ENCODE data around the gene MRPL27.
A peak's percentile ranks its signal among the peaks of the same experiment; 100 is the strongest.

The MRPL27 gene

DNA sequence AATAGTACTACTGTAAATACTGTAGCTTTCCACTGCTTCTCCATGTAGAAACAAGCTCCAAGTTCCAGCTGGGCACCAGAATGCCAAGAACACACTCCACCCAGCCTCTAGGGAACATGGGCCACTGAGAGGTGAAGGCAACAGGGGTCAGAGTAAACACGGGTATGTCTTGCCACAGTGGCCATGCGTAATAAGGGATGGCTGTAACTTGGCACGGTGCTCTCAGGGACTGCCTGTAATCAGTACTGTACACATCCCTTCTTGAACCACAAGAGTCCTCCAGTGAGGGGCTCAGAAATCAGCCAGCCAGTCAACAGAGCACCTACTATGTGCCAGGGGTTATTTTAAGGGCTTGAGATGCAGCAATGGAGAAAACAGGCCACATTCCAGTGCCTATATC is 13.5 kb upstream of the MRPL27 start:
- no peak for DNase-seq (ENCODE audit: low read depth)

DNA sequence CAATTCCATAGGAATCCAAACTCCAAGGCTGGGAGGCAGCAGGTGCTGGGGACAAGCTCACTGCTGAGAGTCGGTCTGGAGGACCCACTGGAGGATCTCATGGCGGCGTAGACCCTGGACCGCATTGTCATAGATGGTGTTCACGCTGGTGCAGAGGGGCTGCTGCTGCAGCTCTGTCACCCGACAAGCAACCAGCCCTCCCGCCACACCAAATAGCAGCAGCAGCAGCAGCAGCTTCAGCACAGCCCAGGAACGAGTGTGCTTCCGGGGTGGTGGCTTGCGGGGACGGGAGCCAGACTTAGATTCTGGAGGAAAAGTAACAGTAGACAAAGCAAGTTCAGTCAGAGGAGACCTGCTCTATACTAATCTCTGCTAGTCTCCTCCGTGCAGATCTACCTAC is 9.9 kb upstream of the MRPL27 start:
- no peak for DNase-seq (ENCODE audit: low read depth)

DNA sequence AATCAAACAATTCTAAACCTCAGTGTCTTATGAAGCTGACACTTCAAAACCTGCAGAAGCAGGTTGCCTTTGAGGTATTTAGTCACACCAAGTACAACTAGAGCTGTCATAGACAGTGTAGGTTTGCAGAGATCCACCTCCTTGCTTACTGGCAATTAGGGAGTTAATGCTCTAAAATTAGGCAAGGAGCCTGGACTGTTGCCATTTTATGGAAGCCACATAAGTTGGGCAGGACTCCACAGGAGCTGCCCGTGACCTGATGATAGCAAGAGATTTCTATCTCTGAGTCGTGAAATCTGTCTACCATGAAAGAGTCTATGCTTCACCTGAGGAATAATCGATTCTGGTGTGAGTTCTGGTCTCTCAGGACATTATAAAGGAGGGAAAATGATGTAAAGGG is 8.9 kb upstream of the MRPL27 start:
- no peak for DNase-seq (ENCODE audit: low read depth)

DNA sequence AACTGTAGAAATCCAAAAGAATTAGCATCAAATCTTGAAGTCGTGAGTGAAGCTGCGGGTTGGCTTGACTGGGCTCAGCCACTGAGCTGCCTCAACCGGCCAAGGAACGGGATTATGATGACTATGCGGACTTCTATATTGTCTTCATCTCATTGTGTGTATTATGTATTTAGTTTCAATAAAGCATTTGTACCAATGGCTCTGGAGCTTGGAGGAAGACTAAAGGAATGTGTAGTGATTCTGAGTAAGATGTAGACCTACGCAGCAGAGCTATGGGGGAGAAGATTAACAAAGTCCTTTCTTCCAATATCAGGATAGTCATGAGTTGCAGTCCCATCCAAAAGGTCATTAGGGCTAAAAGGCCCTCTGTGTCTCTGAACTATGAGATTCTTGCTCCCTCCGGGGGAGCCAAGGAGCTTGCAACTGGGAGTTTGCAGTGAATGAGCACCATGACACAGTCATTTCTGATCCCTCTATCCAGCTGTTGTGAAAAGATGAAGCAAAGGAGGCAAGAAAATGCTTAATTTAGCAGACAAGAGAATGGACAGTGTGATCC is 8.4 kb upstream of the MRPL27 start:
- DNase-seq (ENCODE audit: low read depth): no peak

DNA sequence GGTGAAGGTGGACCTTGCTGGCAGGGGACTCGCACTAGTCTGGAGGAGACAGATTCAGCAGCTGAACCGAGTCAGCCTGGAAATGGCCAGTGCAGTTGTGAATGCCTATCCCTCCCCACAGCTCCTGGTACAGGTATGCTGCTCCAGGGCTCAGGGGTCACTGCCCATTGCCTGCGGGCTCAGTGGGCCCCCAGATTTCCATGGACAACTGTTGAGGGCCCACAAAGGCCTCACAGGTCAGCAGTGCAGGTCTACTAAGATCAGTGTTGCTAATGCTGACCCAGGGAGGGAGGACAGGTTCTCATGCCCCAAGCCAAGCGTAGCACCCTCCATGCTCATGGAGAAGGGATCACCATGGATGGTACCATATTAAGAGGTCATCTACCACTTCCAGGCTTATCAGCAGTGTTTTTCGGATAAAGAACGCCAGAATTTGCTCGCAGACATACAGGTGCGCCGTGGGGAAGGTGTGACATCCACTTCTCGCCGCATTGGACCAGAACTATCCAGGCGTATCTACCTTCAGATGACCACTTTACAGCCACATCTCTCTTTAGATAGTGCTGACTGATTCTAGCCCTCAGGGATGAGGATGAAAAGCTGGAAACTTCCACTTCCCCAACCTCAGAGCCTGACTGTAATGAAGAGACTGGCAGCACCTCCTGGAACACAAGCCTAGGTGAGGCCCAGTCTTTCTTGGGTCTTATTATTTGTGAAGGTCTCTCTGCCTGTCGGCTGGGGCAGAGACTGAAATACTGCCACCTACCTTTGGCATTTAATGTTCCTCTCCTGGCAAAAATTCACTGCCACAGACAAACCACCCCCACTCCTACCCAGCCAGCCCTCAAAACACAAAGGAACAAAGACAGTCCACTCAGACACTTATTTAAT is 7.6 kb upstream of the MRPL27 start:
- DNase-seq (ENCODE audit: low read depth): no peak

DNA sequence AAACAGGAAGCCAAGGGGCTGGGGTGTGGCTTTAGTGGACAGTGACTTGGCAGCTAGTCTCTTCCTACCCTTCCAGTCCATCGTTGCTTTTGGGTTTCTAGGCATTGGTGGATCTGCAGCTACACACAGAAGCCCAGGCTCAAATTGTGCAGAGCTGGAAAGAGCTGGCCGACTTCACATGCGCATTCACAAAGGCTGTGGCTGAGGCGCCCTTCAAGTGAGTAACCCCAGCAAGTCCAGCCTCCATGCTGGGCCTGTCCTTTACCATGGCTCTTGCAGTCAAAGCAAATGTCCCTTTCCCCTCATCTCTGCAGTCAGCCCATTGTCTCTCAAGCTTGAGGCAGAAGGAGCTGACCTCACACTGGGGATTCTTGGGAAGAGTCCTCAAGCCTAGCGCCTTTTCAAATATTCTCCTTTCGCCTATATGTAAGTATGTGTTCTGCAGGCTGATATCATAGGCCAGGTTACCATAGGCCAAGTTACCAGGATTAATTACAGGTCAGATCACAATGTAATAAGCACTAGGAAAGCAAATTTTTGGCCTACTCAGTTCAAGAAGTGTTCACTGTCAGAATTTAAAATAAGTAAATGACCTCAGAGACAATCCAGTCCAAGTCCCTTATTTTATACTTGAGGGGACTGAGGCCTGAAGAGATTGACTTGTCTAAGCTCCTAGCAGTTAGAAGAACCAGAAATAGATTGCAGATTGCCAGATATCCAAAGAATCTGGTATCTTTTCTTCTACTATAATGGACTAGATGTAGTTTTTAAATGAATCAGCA is 6.6 kb upstream of the MRPL27 start:
- DNase-seq (ENCODE audit: low read depth): no peak

DNA sequence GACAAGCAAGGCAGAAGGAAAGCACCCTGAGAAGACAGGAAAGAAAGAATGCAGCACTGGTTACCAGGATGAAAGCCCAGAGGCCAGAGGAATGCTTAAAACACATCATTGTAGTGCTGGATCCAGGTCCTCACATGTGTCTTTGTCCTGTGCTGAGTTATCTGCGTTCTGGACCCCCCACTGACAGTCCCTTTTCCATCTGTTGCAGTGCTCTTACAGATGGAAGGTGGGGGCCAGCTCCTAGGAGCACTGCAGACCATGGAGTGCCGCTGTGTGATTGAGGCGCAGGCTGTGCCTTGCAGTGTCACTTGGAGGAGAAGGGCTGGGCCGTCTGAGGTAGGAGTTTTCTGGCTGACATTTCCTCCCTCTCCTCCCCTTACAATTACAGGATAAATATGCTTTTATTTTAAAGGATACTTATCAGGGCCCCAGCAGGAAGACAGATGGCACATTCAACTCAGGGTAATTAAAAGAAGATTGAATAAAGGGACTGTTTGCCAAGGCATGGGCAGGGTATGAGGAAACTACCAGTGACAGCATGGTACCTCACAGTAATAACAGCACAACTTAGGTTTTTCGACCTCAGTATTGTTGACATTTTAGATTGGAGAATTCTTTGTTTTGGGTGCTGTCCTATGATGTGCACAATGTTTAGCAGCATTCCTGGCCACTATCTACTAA is 3.0 kb upstream of the MRPL27 start:
- no peak for DNase-seq (ENCODE audit: low read depth)

DNA sequence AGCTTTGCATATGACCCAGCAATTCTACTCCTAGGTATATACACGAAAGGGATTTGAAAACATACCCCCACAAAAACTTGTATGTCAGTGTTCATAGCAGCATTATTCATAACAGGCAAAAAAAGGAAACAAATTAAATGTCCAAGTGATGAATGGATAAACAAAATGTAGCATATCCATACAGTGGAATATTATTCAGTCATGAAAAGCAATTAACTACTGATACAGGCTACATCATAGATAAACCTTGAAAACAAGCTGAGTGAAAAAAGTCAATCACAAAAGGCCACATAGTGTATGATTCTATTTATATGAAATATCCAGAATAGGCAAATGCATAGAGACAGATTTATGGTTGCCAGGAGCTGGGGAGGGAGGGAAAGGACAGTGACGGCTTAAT is 721 bp upstream of the MRPL27 start:
- no peak for DNase-seq (ENCODE audit: low read depth)

DNA sequence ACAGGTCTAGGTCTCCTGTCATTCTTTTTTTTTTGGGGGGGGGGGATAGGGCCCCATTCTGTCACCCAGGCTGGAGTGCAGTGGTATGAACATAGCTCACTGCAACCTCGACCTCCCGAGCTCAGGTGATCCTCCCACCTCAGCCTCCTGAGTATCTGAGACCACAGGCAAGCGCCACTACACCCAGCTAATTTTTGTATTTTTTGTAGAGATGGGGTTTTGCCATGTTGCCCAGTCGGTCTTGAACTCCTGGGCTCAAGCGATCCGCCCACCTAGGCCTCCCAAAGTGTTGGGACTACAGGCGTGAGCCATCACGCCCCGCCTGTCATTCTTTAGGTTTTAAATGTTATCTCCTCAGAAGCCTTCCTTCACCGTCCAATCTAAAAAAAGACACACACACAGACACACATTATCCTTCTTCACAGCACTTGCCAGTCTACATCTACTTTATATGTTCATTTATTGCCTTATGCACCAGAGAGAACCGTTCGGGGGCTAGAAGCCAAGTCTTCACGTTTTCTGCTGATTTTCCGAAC is 694 bp downstream of the MRPL27 start:
- DNase-seq (ENCODE audit: low read depth): no peak

DNA sequence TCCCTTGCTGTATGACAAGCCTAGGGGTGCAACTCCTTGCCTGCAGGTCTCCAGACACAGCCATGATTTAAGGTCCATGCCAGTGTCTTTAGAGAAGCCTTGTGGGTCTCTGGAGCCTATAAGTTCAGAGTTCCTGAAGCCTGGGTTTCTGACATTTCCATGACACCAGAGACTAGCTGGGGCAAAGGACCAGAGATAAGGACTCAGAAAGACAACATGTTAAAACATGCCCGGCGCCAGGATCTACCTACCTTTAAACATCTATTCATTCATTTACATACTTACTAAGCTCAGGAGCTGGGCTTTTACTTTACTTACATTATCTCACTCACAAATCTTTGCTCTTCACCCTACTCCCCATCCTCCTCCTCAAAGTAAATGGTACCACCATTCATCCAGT is 1.5 kb downstream of the MRPL27 start:
- no peak for DNase-seq (ENCODE audit: low read depth)

DNA sequence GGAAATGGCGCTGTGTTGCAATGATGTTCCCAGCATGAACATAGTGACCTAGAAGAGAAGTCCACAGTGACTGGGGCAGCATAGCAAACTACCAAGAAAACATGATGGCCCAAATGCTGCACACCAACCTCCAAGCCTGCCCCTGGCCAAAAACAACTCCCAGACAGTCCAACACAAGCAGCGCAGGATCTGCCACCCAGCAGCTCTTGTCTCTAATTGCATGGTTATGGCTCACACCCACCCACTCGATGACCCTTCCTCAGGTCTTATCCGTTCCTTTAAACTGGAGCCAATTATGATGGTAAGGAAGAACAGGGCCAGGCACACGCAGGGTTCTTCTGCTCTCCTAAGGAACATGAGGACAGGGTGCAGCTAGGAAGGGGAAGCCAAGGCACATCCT is 2.9 kb downstream of the MRPL27 start:
- DNase-seq (ENCODE audit: low read depth): no peak

DNA sequence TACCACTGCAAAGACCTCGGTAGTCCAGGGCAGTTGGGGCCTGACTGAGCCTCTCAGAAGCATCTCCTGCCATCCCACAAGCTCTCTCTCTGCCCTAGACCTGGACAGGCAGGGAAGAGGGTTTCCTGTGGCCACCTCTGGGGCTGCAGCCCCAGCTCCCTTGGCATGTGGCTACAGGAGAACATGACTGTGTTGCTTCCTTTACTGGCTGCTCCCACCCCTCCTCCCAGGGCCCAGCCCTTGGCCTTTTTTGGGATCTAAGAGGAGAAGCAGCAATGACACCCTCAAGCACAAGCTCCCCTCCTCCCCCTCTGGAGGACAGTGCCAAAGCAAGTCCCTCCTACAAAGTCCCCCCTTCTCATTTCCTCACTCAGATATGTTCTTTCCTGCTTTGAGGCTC is 5.6 kb downstream of the MRPL27 start:
- DNase-seq (ENCODE audit: low read depth): no peak

DNA sequence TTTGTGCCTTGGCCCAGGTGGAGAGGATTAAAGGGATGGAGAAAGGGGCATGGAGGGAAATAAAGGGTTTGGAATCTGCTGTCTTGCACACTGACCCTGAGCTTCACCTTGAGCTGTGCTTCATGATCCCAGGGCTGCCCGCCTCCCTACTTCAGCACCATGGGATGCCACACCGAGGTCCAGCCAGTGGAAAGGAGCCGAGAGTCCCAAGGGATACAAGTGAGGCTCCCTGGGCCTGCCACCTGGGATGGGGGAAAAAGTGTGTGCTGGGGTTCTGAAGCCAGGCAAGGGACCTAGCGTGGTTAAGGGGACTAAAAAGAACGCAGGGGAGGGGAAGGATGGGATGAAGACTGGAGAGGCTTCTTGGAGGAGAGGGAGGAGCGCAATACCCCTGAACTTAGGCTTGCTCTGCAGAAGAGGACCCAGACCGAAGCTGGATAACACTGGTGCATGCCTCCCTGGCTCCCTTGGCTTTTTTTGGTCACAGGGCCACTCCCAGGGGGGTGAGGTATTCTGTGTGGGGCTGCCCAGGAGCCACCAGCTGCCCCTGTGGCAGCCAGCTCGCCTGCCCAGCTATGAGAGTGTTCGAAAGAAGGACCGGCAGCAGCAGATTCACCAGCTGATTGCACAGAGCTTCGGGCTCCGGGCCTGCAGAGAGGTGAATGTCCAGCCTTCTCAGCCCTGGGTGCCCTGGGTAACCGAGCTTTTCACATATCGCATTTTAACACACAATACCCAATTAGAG is 7.2 kb downstream of the MRPL27 start:
- no peak for DNase-seq (ENCODE audit: low read depth)

DNA sequence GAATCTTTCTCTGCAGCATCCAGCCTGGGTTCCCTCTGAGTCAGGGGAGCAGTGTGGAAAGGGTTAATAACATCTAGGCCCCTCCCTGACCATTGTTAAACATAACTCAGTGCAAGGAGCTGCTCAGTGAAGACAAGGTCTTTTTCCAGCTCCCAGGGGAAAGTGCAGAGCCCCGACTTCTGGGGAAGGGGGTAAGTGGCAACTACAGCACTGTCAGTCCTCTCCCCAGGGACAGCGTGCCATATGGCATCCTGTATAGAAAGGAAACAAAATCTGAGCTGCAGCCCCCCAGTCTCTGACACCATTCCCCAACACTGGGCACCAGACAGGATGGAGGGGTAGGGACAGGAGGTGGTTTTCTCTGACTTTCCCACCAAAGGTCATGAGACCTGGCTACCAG is 7.8 kb downstream of the MRPL27 start:
- no peak for DNase-seq (ENCODE audit: low read depth)

DNA sequence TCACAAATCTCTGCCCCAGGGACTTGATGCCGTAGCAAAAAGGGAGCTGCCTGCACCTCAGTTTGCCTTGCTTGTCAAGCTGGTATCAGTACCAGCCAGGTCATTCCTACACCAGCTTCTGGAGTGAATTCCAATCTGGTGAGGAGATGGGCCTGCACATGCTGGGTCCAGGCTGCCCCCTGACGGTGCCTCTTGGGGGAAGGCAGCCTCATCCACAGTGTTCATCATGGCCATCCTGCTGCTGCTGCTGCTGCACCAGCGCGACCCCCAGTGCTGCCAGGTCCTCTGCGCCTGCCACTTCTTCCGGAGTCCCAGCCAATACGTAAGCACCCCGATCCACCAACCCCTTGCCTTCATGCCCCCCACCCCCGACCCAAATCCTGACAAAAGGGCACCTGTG is 8.3 kb downstream of the MRPL27 start:
- peak; percentile 28 for DNase-seq (ENCODE audit: low read depth)

DNA sequence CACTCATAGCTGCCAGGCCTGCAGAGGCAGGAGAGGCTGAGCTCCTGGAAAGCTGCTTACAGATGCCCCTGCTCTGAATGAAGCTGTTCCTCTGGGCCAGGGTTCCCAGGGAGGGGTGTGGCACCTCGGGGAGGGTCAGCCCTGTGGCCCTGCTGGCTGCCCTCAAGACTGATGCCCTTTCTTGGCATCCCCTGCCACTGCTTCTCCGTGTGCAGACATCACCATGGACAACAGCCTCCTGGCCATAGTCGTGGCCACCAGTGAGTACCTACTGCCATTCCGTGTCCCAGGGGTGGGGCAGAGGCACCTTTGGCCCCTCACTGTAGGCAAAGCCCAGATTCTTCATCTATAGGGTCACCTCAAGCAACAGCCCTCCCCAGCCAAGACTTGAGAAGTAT is 8.9 kb downstream of the MRPL27 start:
- DNase-seq (ENCODE audit: low read depth): no peak

DNA sequence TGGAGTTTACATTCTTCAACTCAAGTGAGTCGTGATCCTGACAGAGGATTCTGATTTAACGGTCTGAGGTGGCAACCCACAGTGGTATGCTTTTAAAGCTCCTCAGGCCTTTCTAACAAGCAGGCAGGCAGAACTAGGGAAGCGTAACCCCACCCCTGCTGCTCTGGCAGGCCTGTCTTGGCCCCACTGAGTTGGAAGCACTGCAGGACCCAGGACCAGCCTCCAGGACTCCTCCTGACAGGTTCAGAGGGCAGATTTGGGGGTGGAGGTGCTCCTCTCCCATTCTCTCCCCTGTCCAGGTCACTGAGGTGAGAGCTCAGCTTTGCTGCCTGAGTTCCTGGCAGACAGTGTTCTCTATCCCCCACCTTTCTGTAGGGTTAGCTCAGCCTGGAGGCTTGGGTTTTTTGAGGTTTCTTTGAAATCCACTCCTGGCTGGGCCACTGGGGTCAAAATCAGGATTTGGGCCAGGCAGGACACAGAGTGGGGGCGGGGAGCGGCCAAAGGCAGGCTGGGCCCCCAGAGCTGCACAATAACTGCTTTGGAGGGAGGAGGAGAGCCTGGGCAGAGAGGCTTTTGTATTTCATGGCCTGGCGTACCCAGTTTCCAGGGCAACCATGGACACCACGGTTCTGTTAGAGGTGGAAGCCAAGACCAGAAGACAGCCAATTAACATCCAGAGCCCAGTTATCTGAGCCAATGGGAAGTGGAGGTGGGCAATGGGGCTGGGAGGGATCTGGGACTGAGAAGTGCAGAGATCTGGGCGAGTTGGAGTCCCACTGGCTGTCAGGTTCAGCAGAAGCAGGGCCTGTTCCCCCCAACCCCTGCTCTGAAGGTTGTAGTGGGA is 9.5 kb downstream of the MRPL27 start:
- DNase-seq (ENCODE audit: low read depth): peak; percentile 17

DNA sequence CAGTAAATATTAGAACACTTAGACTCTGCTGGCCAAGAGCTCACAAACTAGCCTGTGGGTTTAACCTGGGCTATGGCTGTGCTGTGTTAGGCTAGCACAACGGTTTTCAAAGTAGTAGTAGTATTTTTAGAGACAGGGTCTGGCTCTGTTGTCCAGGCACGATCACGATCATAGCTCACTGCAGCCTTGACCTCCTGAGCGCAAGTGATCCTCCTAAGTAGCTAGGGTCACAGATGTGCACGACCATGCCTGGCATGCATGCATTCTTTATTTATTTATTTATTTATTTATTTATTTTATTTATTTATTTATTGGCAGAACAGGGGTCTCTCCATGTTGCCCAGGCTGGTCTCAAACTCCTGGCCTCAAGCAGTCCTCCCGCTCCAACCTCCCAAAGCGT is 10.3 kb downstream of the MRPL27 start:
- DNase-seq (ENCODE audit: low read depth): no peak

DNA sequence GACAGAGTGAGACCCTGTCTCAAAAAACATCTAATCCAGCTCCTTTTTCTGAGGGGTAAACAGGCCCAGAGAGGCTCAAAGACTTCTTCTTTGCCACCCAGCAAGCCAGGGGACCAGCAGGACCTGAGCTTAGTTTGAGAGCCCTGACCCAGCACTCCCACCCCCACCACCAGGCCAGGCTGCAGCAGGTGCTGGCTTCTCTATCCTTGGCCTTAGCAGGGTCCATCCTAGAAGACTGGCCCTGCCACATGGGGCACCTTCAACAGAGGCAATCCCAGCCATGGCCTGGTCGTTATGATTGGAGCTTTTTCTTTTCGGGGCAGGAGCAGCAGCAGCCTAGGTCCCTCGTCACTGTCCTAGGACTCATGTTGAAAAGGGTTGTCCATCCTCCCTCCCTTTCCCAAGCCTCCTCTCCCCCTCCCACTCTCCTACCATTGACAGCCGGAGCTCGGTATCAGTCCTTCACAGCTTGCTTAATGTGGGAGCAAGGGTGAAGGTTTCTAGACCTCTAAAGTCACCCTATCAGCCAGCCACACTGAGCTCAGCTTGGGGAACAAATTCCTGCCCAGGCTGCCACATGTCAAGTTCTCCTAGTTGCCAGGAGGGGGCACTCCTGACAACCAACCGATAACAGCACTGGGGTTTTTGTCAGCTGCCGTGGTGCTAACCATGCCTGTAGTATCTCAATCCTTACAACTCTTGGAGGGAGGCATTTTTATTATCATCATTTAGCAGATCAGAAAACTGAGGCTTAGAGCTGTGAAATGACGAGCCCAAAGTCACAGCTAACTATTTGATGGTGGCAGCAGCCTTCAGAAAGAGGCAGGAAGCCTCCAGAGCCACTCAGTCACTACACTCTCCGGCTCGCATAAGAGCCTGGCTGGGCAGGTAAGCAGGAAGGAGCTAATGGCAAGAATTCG is 11.2 kb downstream of the MRPL27 start:
- DNase-seq (ENCODE audit: low read depth): peak; percentile 41

Data from non-pigmented ciliary epithelial cell (primary cell).